Ishikawa (cell line): Measurements from ENCODE around the gene ADGB.

Experiments used
- CEBPB ChIP-seq: IDR thresholded peaks from 2 replicates; pipeline ENCODE4 v1.6.1; 2012
- CREB1 ChIP-seq: IDR thresholded peaks from 2 replicates; pipeline ENCODE4 v1.6.1; 2012; ENCODE audit warnings: low read depth
- EGR1 ChIP-seq: IDR thresholded peaks from 2 replicates; pipeline ENCODE4 v1.6.1; 2012
- EP300 ChIP-seq: IDR thresholded peaks from 2 replicates; pipeline ENCODE4 v1.6.1; 2012; ENCODE audit warnings: borderline replicate concordance
- FOXM1 ChIP-seq: IDR thresholded peaks from 2 replicates; pipeline ENCODE4 v1.6.1; 2012; ENCODE audit warnings: low read depth, borderline replicate concordance
- MAX ChIP-seq: IDR thresholded peaks from 2 replicates; pipeline ENCODE4 v1.6.1; 2012
- RAD21 ChIP-seq: IDR thresholded peaks from 2 replicates; pipeline ENCODE4 v1.6.1; 2012; ENCODE audit warnings: low read depth
- TCF12 ChIP-seq: IDR thresholded peaks from 2 replicates; pipeline ENCODE4 v1.6.1; 2012; ENCODE audit warnings: low read depth
- YY1 ChIP-seq: IDR thresholded peaks from 2 replicates; pipeline ENCODE4 v1.6.1; 2012; ENCODE audit warnings: low read depth
- TF ChIP-seq, protein P1 (sequence below): IDR thresholded peaks from 2 replicates; pipeline ENCODE4 v1.6.1; 2012; ENCODE audit warnings: low read depth, mild to moderate bottlenecking

DNA sequence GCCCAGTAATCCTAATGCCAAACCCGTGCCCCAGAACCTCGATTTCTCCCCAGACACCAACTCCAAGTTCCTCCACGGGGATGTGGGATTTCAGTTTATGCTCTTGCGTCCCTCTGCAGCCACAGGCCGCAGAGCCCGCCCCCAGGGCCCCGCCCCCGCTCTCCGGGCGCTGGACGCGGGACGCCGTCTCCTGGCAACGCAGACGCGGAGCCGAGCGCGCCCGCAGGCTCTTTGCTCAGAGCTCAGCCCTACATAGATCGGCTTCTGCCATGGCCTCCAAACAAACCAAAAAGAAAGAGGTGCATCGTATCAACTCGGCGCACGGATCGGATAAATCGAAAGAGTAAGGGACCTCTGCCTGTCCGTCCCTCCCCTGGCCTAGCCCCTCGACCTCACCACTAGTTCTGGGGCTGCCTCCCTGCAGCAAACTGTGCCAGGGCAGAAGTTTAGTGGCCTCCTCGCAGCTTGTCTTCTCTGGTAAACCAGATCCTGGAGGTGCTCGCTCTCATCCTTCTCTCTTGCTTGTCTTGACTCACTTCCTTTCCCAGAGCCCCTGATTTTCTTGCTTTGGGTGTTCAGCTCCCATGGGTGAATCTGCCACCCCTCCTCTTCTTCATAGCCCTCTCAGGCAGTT is at the start of gene ADGB:
- TF ChIP-seq MAX: no peak
- TF ChIP-seq EP300: no peak
- TF ChIP-seq RAD21: no peak
- no peak for TF ChIP-seq EGR1
- TF ChIP-seq CEBPB: no peak
- no peak for TF ChIP-seq FOXM1
- TF ChIP-seq, protein P1, sequence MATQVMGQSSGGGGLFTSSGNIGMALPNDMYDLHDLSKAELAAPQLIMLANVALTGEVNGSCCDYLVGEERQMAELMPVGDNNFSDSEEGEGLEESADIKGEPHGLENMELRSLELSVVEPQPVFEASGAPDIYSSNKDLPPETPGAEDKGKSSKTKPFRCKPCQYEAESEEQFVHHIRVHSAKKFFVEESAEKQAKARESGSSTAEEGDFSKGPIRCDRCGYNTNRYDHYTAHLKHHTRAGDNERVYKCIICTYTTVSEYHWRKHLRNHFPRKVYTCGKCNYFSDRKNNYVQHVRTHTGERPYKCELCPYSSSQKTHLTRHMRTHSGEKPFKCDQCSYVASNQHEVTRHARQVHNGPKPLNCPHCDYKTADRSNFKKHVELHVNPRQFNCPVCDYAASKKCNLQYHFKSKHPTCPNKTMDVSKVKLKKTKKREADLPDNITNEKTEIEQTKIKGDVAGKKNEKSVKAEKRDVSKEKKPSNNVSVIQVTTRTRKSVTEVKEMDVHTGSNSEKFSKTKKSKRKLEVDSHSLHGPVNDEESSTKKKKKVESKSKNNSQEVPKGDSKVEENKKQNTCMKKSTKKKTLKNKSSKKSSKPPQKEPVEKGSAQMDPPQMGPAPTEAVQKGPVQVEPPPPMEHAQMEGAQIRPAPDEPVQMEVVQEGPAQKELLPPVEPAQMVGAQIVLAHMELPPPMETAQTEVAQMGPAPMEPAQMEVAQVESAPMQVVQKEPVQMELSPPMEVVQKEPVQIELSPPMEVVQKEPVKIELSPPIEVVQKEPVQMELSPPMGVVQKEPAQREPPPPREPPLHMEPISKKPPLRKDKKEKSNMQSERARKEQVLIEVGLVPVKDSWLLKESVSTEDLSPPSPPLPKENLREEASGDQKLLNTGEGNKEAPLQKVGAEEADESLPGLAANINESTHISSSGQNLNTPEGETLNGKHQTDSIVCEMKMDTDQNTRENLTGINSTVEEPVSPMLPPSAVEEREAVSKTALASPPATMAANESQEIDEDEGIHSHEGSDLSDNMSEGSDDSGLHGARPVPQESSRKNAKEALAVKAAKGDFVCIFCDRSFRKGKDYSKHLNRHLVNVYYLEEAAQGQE: no peak
- TF ChIP-seq TCF12: no peak
- TF ChIP-seq YY1: no peak
- no peak for TF ChIP-seq CREB1
